Stomach (tissue), 4 donors: ENCODE results near the gene UGT2B11.
"Not testable (repeated sequence)": the region's sequence is repeated elsewhere in the genome, so short reads cannot be mapped to it uniquely, and the experiment has no call there.

Experiments used
- POLR2AphosphoS5 ChIP-seq, 3 donors: sonication (generic); formaldehyde crosslinking; IDR thresholded peaks; one replicate each; pipeline ENCODE4 v1.6.1; 2016; ENCODE audit warnings: antibody characterized with exemption in 3 of 3
- TF ChIP-seq, protein P1 (sequence below), 7 experiments: fragments of 450-650 bp in 4 of 7; fragments of 200-600 bp in 3 of 7; sonication (generic) in 3 of 7; IDR thresholded peaks; one replicate each; pipeline ENCODE4 v1.5.1; 2016 to 2019; ENCODE audit warnings: antibody characterized with exemption in 7 of 7, control low read depth in 2 of 7, mild to moderate bottlenecking in 1 of 7

DNA sequence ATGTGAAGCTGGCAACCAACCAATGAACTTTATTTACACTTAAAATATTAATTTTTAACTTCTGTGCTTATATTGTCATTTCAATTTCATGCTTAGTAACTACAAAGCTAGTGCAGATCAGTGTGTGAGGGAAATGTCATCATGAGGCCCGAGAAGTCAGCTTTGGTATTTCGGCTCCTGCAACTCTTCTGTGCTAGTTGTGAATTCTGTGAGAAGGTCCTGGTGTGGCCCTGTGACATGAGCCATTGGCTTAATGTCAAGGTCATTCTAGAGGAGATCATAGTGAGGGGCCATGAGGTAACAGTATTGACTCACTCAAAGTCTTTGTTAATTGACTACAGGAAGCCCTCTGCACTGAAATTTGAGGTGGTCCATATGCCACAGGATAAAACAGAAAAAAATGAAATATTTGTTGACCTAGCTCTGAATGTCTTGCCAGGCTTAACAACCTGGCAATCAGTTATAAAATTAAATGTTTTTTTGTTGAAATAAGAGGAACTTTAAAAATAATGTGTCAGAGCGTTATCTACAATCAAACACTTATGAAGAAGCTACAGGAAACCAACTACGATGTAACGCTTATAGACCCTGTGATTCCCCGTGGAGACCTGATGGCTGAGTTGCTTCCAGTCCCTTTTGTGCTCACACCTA, 32.9 kb downstream of the UGT2B11 start:
- TF ChIP-seq, protein P1, sequence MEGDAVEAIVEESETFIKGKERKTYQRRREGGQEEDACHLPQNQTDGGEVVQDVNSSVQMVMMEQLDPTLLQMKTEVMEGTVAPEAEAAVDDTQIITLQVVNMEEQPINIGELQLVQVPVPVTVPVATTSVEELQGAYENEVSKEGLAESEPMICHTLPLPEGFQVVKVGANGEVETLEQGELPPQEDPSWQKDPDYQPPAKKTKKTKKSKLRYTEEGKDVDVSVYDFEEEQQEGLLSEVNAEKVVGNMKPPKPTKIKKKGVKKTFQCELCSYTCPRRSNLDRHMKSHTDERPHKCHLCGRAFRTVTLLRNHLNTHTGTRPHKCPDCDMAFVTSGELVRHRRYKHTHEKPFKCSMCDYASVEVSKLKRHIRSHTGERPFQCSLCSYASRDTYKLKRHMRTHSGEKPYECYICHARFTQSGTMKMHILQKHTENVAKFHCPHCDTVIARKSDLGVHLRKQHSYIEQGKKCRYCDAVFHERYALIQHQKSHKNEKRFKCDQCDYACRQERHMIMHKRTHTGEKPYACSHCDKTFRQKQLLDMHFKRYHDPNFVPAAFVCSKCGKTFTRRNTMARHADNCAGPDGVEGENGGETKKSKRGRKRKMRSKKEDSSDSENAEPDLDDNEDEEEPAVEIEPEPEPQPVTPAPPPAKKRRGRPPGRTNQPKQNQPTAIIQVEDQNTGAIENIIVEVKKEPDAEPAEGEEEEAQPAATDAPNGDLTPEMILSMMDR (IDR thresholded peaks at IDR 0.05), result not testable (repeated sequence)
- not testable (repeated sequence) for TF ChIP-seq POLR2AphosphoS5 (IDR thresholded peaks at IDR 0.05)
